NCI-H2227 (cell line): Measurements from ENCODE around the gene CNDP2.
"Not testable (repeated sequence)": the region's sequence is repeated elsewhere in the genome, so short reads cannot be mapped to it uniquely, and the experiment has no call there.

ENCODE experiments used
- DNase-seq: peaks from one replicate; lab custom pipeline; 2025; ENCODE audit not compliant: unreplicated experiment; lab: John Stamatoyannopoulos, UW

Gene CNDP2

GRCh38 chr18:74565164-74565563, 69.0 kb downstream of the CNDP2 start:
- DNase-seq, result not testable (repeated sequence)

GRCh38 chr18:74565993-74566392, 69.8 kb downstream of the CNDP2 start:
- DNase-seq, result not testable (repeated sequence)

- DNase-seq, result no peak
Observed at GRCh38 chr18:74567822-74568221, 71.7 kb downstream of the CNDP2 start.

GRCh38 chr18:74569401-74569800, 73.2 kb downstream of the CNDP2 start:
- DNase-seq, result no peak

- DNase-seq, result no peak
Observed at GRCh38 chr18:74570266-74570665, 74.1 kb downstream of the CNDP2 start.

GRCh38 chr18:74571895-74572680, 75.9 kb downstream of the CNDP2 start:
- DNase-seq, result no peak

GRCh38 chr18:74573053-74573452, 76.9 kb downstream of the CNDP2 start:
- no peak for DNase-seq
